IMR-90 (cell line): ENCODE results near the gene THOC6. TPM values are rescaled to one million over a fixed set of nuclear protein-coding genes. Genes with fewer than 3 reads are reported as not detected.

Experiments used
- ATAC-seq: fragments of 200-7000 bp; cut with Tn5 transposase; 2 replicates; pipeline ENCODE4 v1.9.1; 2020; ENCODE audit warnings: low read depth, mild to moderate bottlenecking, moderate library complexity
- BruUV-seq: library from RNA; stranded (reverse); fragments of 400-500 nt; replicated peaks from 2 replicates; lab custom pipeline; 2021; lab: Mats Ljungman, UMichigan
- CTCF ChIA-PET: fragments of 300-600 bp; formaldehyde crosslinking; extraction: SDS; loops from one replicate; lab custom pipeline; 2021; ENCODE audit warnings: antibody characterized with exemption; lab: Yijun Ruan, JAX
- POLR2A ChIA-PET: fragments of 300-600 bp; sonication (Branson Sonifier 250); formaldehyde crosslinking; loops from one replicate; lab custom pipeline; 2022; ENCODE audit warnings: antibody characterized with exemption; ENCODE audit not compliant: unreplicated experiment; lab: Charles Lee
- DNase-seq: peaks from one replicate; pipeline ENCODE4 v3.0.0; 2013
- H2AFZ ChIP-seq: replicated peaks from 2 replicates; pipeline ENCODE3; 2013; ENCODE audit warnings: low read length, mild to moderate bottlenecking; ENCODE audit not compliant: poor library complexity
- H2AK5ac ChIP-seq: 2 replicates; pipeline ENCODE4 v1.6.1; 2013; ENCODE audit warnings: low read depth, low read length, inconsistent platforms
- H2AK9ac ChIP-seq: replicated peaks from 2 replicates; pipeline ENCODE3; 2013; ENCODE audit warnings: mild to moderate bottlenecking, low read depth, low read length, moderate library complexity; ENCODE audit not compliant: poor library complexity
- H2BK120ac ChIP-seq: 2 replicates; pipeline ENCODE4 v1.6.1; 2013; ENCODE audit warnings: low read depth, low read length, inconsistent platforms
- H2BK15ac ChIP-seq: 3 replicates; pipeline ENCODE4 v1.6.1; 2013; ENCODE audit warnings: low read depth, low read length, inconsistent platforms
- H2BK20ac ChIP-seq: 2 replicates; pipeline ENCODE4 v1.6.1; 2013; ENCODE audit warnings: low read depth, mild to moderate bottlenecking, inconsistent platforms, low read length, moderate library complexity
- H2BK5ac ChIP-seq: 2 replicates; pipeline ENCODE4 v1.6.1; 2013; ENCODE audit warnings: mild to moderate bottlenecking, low read depth, low read length, inconsistent platforms; ENCODE audit not compliant: poor library complexity, severe bottlenecking
- H3K14ac ChIP-seq: replicated peaks from 2 replicates; pipeline ENCODE4 v1.6.1; 2013; ENCODE audit warnings: low read depth, low read length, inconsistent platforms
- H3K18ac ChIP-seq: 2 replicates; pipeline ENCODE4 v1.6.1; 2013; ENCODE audit warnings: low read depth, low read length, control low read depth
- H3K23ac ChIP-seq: 2 replicates; pipeline ENCODE4 v1.6.1; 2013; ENCODE audit warnings: low read depth, low read length, inconsistent platforms
- H3K27ac ChIP-seq: 2 replicates; pipeline ENCODE4 v1.5.1; 2013; ENCODE audit warnings: mild to moderate bottlenecking, control low read depth, low read length; ENCODE audit not compliant: insufficient read depth
- H3K27me3 ChIP-seq: 2 replicates; pipeline ENCODE4 v1.6.1; 2013; ENCODE audit warnings: low read length; ENCODE audit not compliant: control insufficient read depth, insufficient read depth
- H3K36me3 ChIP-seq: 2 replicates; pipeline ENCODE4 v1.6.1; 2013; ENCODE audit warnings: low read length, mixed read lengths; ENCODE audit not compliant: control insufficient read depth, insufficient read depth
- H3K4ac ChIP-seq: 2 replicates; pipeline ENCODE4 v1.6.1; 2013; ENCODE audit warnings: low read depth, low read length, inconsistent platforms
- H3K4me1 ChIP-seq: 2 replicates; pipeline ENCODE4 v1.6.1; 2013; ENCODE audit warnings: low read length, mixed read lengths; ENCODE audit not compliant: control insufficient read depth, insufficient read depth
- H3K4me2 ChIP-seq: 2 replicates; pipeline ENCODE4 v1.6.1; 2013; ENCODE audit warnings: low read depth, mild to moderate bottlenecking, control low read depth, low read length, moderate library complexity
- H3K4me3 ChIP-seq: 2 replicates; pipeline ENCODE4 v1.5.1; 2013; ENCODE audit warnings: low read depth, mild to moderate bottlenecking, control low read depth, low read length, moderate library complexity; ENCODE audit not compliant: insufficient read depth
- H3K56ac ChIP-seq: 2 replicates; pipeline ENCODE4 v1.6.1; 2013; ENCODE audit warnings: low read length, inconsistent platforms; ENCODE audit not compliant: insufficient read depth; ENCODE audit errors: extremely low read depth
- H3K79me1 ChIP-seq, 2 experiments: 2 replicates each; pipeline ENCODE4 v1.6.1; 2013; ENCODE audit warnings: low read length in 2 of 2, inconsistent platforms in 1 of 2, low read depth in 1 of 2
- H3K9ac ChIP-seq: 2 replicates; pipeline ENCODE4 v1.6.1; 2013; ENCODE audit warnings: low read depth, low read length, control low read depth
- H3K9me1 ChIP-seq: 2 replicates; pipeline ENCODE4 v1.6.1; 2013; ENCODE audit warnings: low read length, inconsistent platforms; ENCODE audit not compliant: insufficient read depth
- H3K9me3 ChIP-seq: 2 replicates; pipeline ENCODE4 v1.6.1; 2013; ENCODE audit warnings: low read length; ENCODE audit not compliant: control insufficient read depth, insufficient read depth
- H4K20me1 ChIP-seq: 2 replicates; pipeline ENCODE4 v1.6.1; 2013; ENCODE audit warnings: low read length, inconsistent platforms; ENCODE audit not compliant: insufficient read depth
- H4K5ac ChIP-seq: 2 replicates; pipeline ENCODE4 v1.6.1; 2013; ENCODE audit warnings: mild to moderate bottlenecking, low read depth, low read length, control low read depth
- H4K8ac ChIP-seq, 2 experiments: 2 replicates each; pipeline ENCODE4 v1.6.1; 2013; ENCODE audit warnings: low read depth in 2 of 2, low read length in 2 of 2, control low read depth in 1 of 2, inconsistent platforms in 1 of 2
- H4K91ac ChIP-seq: 2 replicates; pipeline ENCODE4 v1.6.1; 2013; ENCODE audit warnings: low read depth, low read length, inconsistent platforms; ENCODE audit not compliant: insufficient read depth
- BHLHE40 ChIP-seq: fragments of 150-350 bp; IDR thresholded peaks from 2 replicates; pipeline ENCODE4 v1.6.1; 2016; ENCODE audit warnings: mild to moderate bottlenecking, low read depth, low read length
- CEBPB ChIP-seq: IDR thresholded peaks from 2 replicates; pipeline ENCODE4 v1.6.1; 2012; ENCODE audit warnings: low read depth, low read length, improper control_type of control experiment
- CHD1 ChIP-seq: IDR thresholded peaks from 2 replicates; pipeline ENCODE4 v1.6.1; 2012; ENCODE audit warnings: low read depth, low read length, improper control_type of control experiment
- FOS ChIP-seq: fragments of 150-350 bp; IDR thresholded peaks from 2 replicates; pipeline ENCODE4 v1.6.1; 2016; ENCODE audit warnings: low read depth, low read length
- MAFK ChIP-seq: IDR thresholded peaks from 2 replicates; pipeline ENCODE4 v1.6.1; 2012; ENCODE audit warnings: low read depth, low read length, improper control_type of control experiment
- MAZ ChIP-seq: IDR thresholded peaks from 2 replicates; pipeline ENCODE4 v1.6.1; 2012; ENCODE audit warnings: low read depth, mild to moderate bottlenecking, low read length, improper control_type of control experiment, moderate library complexity, borderline replicate concordance
- NFE2L2 ChIP-seq: fragments of 150-350 bp; IDR thresholded peaks from 2 replicates; pipeline ENCODE4 v1.6.1; 2016; ENCODE audit warnings: low read depth, mild to moderate bottlenecking, low read length
- POLR2A ChIP-seq: IDR thresholded peaks from 2 replicates; pipeline ENCODE4 v1.6.1; 2012; ENCODE audit warnings: mild to moderate bottlenecking, low read depth, low read length
- RAD21 ChIP-seq: IDR thresholded peaks from 2 replicates; pipeline ENCODE4 v1.6.1; 2012; ENCODE audit warnings: low read length, improper control_type of control experiment
- RFX5 ChIP-seq: IDR thresholded peaks from 2 replicates; pipeline ENCODE4 v1.8.0; 2012; ENCODE audit warnings: low read depth, mild to moderate bottlenecking, low read length, moderate library complexity
- SMC3 ChIP-seq: fragments of 150-350 bp; IDR thresholded peaks from 2 replicates; pipeline ENCODE4 v1.6.1; 2016; ENCODE audit warnings: low read depth, mild to moderate bottlenecking, antibody characterized with exemption, low read length, moderate library complexity
- WGBS, 2 experiments: methylation state at CpG; one replicate each; pipeline versions ENCODE4 v1.1.5 to v1.1.7; 2013; ENCODE audit warnings: missing lambda C conversion rate in 2 of 2; ENCODE audit not compliant: insufficient read length in 1 of 2; ENCODE audit errors: extremely low coverage in 2 of 2; 5-methylcytosine and 5-hydroxymethylcytosine counted together
- dilution Hi-C: fragments of 300-500 bp; cut with HindIII; formaldehyde crosslinking; loops from one replicate; pipeline ENCODE4 v1.14.3; 2018; ENCODE audit warnings: low sequenced_read_pairs; ENCODE audit not compliant: unreplicated experiment
- in situ Hi-C: fragments of 300-500 bp; cut with MboI; formaldehyde crosslinking; loops from 3 replicates; pipeline ENCODE4 v1.14.3; 2019; ENCODE audit warnings: low sequenced_read_pairs, inconsistent platforms, mixed read lengths
- intact Hi-C: fragments of 100-400 bp; cut with micrococcal nuclease; formaldehyde crosslinking; loops from 2 replicates; pipeline ENCODE4 v1.10.0; 2022
- polyA plus RNA-seq, 3 experiments: library from polyadenylated mRNA; depleted of rRNA; stranded (reverse); fragments of >200 nt; gene quantifications; 2 replicates each; pipeline ENCODE4 v1.2.3, GENCODE V29; 2012; ENCODE audit warnings: low replicate concordance in 1 of 3
- total RNA-seq: library from RNA; depleted of rRNA; stranded (reverse); fragments of >200 nt; gene quantifications from 2 replicates; pipeline ENCODE4 v1.2.3, GENCODE V29; 2012
- TF ChIP-seq, protein P1 (sequence below): fragments of 150-350 bp; IDR thresholded peaks from 2 replicates; pipeline ENCODE4 v1.6.1; 2016; ENCODE audit warnings: low read depth, mild to moderate bottlenecking, low read length, moderate library complexity, borderline replicate concordance
- TF ChIP-seq, protein P2 (sequence below): conservative IDR thresholded peaks from 2 replicates; pipeline ENCODE4 v1.5.1; 2012; ENCODE audit warnings: mild to moderate bottlenecking, low read depth, low read length, improper control_type of control experiment
- TF ChIP-seq, protein P3 (sequence below): fragments of 150-350 bp; IDR thresholded peaks from 2 replicates; pipeline ENCODE4 v1.6.1; 2017; ENCODE audit warnings: mild to moderate bottlenecking, antibody characterized with exemption, low read length, low read depth

The THOC6 gene
- total and polyA plus RNA-seq, 2 of the 4 experiments (the other 2 are of a cell fraction) = 16.8 to 23.1 TPM

DNA sequence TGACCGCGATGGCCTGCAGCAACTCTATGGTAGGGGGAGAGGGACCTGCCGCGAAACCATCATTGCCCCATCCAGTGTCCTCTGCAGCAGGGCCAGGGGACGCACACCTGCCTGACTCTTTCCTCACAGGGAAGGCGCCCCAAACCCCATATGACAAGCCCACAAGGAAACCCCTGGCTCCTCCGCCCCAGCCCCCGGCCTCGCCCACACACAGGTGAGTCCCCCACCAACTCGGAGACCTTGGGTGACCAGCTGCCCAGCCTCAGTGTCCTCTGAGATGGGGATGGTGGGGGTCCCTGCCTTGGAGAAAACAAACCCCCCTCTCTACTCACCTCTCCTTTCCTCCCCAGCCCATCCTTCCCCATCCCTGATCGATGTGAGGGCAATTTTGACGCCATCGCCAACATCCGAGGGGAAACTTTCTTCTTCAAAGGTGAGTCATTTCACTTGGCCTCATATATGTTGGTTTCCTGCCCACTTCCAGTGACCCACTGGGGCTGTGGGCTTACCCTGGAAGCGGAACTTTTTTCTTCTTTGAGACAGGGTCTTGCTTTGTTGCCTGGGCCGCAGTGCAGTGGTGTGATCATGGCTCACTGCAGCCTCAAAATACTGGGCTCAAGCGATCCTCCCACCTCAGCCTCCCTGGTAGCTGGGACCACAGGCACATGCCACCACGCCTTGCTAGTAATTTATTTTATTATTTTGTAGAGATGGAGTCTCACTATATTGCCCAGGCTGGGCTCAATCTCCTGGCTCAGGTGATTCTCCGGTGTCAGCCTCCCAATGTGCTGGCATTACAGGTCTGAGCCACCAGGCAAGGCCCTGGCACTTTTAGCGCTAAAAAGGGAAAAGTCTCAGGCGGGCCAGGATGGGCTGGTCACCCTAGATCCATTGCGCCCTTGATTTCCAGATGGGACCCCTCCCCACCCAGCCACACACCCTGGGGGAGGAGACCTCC, 33.6 kb downstream of the THOC6 start:
- Histone ChIP-seq H3K9ac (no peak overlapping the region), H4K8ac (no peak overlapping the region), H2BK120ac (no peak overlapping the region), H3K36me3 (no peaks in the 10 kb centered on the region), H2AK5ac (no peak overlapping the region), H3K56ac (no peak overlapping the region), H3K18ac (no peak overlapping the region), H3K23ac (no peak overlapping the region), H2BK15ac (no peak overlapping the region), H3K9me3 (no peaks in the 10 kb centered on the region), H4K91ac (no peak overlapping the region), H2BK20ac (no peak overlapping the region), H3K4me1 (peaks cover 5% of the 10 kb centered on the region), H2AFZ (no peak overlapping the region), H3K4me3 (no peak overlapping the region), H3K14ac (no peak overlapping the region), H3K79me1 (peaks cover 0 to 16% of the 10 kb centered on the region in 2 experiments; a peak in 1 of 4 replicates), H3K4me2 (no peak overlapping the region), H3K9me1 (peaks cover 10% of the 10 kb centered on the region), H3K4ac (no peak overlapping the region), H4K5ac (no peak overlapping the region), H4K20me1 (no peaks in the 10 kb centered on the region; the same call in 1 of the 2 replicates), H3K27ac (no peak overlapping the region), H3K27me3 (no peaks in the 10 kb centered on the region), H2BK5ac (no peak overlapping the region), H2AK9ac (no peak overlapping the region)
- intact Hi-C loops = loop anchor here (2.0 kb wide), 1 partner anchor 49 kb away; no protein-coding TSS in a partner anchor
- WGBS, 2 experiments = 82% methylated on average over 2 of the region's 22 CpGs; no CpG with 5 or more reads in 1 of the 2 experiments
- dilution Hi-C loops = no loop called here
- in situ Hi-C loops = no loop called here
- ChIA-PET POLR2A (no interaction called here), CTCF (interaction anchor here (1.0 to 2.2 kb wide), 2 partner anchors 17 to 72 kb away, joined by 4 to 9 read pairs; no protein-coding TSS in a partner anchor)
- no TSS peak for BruUV-seq
- ATAC-seq (no peak), DNase-seq (no peak)
- no peak for TF ChIP-seq NFE2L2
- TF ChIP-seq, protein P1, sequence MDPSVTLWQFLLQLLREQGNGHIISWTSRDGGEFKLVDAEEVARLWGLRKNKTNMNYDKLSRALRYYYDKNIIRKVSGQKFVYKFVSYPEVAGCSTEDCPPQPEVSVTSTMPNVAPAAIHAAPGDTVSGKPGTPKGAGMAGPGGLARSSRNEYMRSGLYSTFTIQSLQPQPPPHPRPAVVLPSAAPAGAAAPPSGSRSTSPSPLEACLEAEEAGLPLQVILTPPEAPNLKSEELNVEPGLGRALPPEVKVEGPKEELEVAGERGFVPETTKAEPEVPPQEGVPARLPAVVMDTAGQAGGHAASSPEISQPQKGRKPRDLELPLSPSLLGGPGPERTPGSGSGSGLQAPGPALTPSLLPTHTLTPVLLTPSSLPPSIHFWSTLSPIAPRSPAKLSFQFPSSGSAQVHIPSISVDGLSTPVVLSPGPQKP = no peak
- no peak for TF ChIP-seq MAZ
- TF ChIP-seq, protein P2, sequence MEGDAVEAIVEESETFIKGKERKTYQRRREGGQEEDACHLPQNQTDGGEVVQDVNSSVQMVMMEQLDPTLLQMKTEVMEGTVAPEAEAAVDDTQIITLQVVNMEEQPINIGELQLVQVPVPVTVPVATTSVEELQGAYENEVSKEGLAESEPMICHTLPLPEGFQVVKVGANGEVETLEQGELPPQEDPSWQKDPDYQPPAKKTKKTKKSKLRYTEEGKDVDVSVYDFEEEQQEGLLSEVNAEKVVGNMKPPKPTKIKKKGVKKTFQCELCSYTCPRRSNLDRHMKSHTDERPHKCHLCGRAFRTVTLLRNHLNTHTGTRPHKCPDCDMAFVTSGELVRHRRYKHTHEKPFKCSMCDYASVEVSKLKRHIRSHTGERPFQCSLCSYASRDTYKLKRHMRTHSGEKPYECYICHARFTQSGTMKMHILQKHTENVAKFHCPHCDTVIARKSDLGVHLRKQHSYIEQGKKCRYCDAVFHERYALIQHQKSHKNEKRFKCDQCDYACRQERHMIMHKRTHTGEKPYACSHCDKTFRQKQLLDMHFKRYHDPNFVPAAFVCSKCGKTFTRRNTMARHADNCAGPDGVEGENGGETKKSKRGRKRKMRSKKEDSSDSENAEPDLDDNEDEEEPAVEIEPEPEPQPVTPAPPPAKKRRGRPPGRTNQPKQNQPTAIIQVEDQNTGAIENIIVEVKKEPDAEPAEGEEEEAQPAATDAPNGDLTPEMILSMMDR = no peak
- TF ChIP-seq BHLHE40 = no peak
- TF ChIP-seq POLR2A = no peak
- no peak for TF ChIP-seq MAFK
- TF ChIP-seq CHD1 = no peak
- TF ChIP-seq, protein P3, sequence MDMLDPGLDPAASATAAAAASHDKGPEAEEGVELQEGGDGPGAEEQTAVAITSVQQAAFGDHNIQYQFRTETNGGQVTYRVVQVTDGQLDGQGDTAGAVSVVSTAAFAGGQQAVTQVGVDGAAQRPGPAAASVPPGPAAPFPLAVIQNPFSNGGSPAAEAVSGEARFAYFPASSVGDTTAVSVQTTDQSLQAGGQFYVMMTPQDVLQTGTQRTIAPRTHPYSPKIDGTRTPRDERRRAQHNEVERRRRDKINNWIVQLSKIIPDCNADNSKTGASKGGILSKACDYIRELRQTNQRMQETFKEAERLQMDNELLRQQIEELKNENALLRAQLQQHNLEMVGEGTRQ = no peak
- TF ChIP-seq CEBPB = no peak
- TF ChIP-seq RAD21 = no peak
- no peak for TF ChIP-seq FOS
- TF ChIP-seq RFX5 = no peak
- no peak for TF ChIP-seq SMC3
